Esophagus squamous epithelium (tissue), 5 donors: ENCODE results near the gene RAPGEF4. TPM values are rescaled to one million over a fixed set of nuclear protein-coding genes. Genes with fewer than 3 reads are reported as not detected.

Experiments used
- DNase-seq: peaks from one replicate; lab custom pipeline; 2025; lab: John Stamatoyannopoulos, UW
- H3K27ac ChIP-seq, 4 donors: fragments of 200-600 bp; sonication (generic); one replicate each; pipeline ENCODE4 v1.5.1; 2016 to 2019; ENCODE audit warnings: mild to moderate bottlenecking in 1 of 4
- H3K27me3 ChIP-seq, 4 donors: fragments of 200-600 bp; sonication (generic); 1 replicate in 3 of 4; 2 replicates in 1 of 4; pipeline versions ENCODE4 v1.5.1 to v1.6.0; 2017 to 2021; ENCODE audit warnings: antibody characterized with exemption in 1 of 4
- H3K36me3 ChIP-seq, 3 donors: fragments of 200-600 bp; sonication (generic); one replicate each; pipeline ENCODE4 v1.5.1; 2016 to 2019
- H3K4me1 ChIP-seq, 3 donors: fragments of 200-600 bp; sonication (generic); one replicate each; pipeline ENCODE4 v1.5.1; 2017 to 2019
- H3K4me3 ChIP-seq, 4 donors: fragments of 200-600 bp; sonication (generic); 1 replicate in 3 of 4; 2 replicates in 1 of 4; pipeline ENCODE4 v1.5.1; 2016 to 2019; ENCODE audit warnings: mild to moderate bottlenecking in 2 of 4, moderate library complexity in 1 of 4
- H3K9me3 ChIP-seq, 3 donors: fragments of 200-600 bp; sonication (generic); one replicate each; pipeline ENCODE4 v1.5.1; 2016 to 2019
- POLR2A ChIP-seq, 4 donors: fragments of 450-650 bp; IDR thresholded peaks; one replicate each; pipeline ENCODE4 v1.6.1; 2017; ENCODE audit warnings: antibody characterized with exemption in 4 of 4, mild to moderate bottlenecking in 4 of 4, moderate library complexity in 3 of 4
- WGBS, 2 donors: methylation state at CpG; one replicate each; pipeline ENCODE4 v1.1.5; 2018; 5-methylcytosine and 5-hydroxymethylcytosine counted together
- intact Hi-C: fragments of 100-400 bp; cut with DNase I; formaldehyde crosslinking; loops from one replicate; pipeline ENCODE4 v1.15.0; 2022
- total RNA-seq, 4 donors: library from RNA; depleted of rRNA; stranded (reverse); fragments of >200 nt; gene quantifications; one replicate each; pipeline ENCODE4 v1.1.0, GENCODE V29; 2016
- TF ChIP-seq, protein P1 (sequence below), 6 experiments: fragments of 450-650 bp in 4 of 6; fragments of 200-600 bp in 2 of 6; sonication (generic) in 2 of 6; IDR thresholded peaks; one replicate each; pipeline ENCODE4 v1.5.1; 2016 to 2019; ENCODE audit warnings: antibody characterized with exemption in 6 of 6, mild to moderate bottlenecking in 4 of 6, moderate library complexity in 4 of 6
- donor health status: DM: yes; HTN: yes; CAD: no.

RAPGEF4 gene
- total RNA-seq, 4 donors from 2014 or later, result 2.6 to 11.1 (median 2.9) TPM

DNA sequence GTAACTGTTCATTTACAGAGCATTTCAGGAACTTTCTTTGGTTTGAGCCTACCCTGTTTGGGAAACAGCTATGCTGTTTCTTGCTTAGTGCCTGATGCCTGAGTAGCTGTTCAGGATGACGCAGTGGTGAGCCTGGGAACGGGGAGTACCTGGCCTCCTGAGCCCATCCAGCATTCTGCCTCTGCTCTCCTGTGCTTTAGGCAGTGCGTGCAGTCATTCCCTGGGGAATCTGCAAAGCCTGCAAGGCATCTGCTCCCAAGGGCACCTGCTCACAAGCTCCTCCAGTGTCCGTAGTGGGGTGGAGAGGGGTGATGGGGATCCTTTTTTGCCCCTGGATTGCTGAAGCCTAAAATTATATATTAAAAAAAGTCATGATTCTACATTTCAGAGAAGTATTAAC, 68.8 kb downstream of the RAPGEF4 start:
- no peak for TF ChIP-seq POLR2A (IDR thresholded peaks at IDR 0.05)
- TF ChIP-seq, protein P1, sequence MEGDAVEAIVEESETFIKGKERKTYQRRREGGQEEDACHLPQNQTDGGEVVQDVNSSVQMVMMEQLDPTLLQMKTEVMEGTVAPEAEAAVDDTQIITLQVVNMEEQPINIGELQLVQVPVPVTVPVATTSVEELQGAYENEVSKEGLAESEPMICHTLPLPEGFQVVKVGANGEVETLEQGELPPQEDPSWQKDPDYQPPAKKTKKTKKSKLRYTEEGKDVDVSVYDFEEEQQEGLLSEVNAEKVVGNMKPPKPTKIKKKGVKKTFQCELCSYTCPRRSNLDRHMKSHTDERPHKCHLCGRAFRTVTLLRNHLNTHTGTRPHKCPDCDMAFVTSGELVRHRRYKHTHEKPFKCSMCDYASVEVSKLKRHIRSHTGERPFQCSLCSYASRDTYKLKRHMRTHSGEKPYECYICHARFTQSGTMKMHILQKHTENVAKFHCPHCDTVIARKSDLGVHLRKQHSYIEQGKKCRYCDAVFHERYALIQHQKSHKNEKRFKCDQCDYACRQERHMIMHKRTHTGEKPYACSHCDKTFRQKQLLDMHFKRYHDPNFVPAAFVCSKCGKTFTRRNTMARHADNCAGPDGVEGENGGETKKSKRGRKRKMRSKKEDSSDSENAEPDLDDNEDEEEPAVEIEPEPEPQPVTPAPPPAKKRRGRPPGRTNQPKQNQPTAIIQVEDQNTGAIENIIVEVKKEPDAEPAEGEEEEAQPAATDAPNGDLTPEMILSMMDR (IDR thresholded peaks at IDR 0.05), result no peak
- no peaks in the 10 kb centered on the region for H3K27me3 ChIP-seq
- H3K27ac ChIP-seq, result no peak overlapping the region
- no peaks in the 10 kb centered on the region for H3K36me3 ChIP-seq
- no peak for DNase-seq
- peaks cover 0 to 11% (median 5%) of the 10 kb centered on the region in 3 donors for H3K4me1 ChIP-seq
- 82 to 87% methylated on average over 3 of the region's 4 CpGs for WGBS, 2 donors
- H3K4me3 ChIP-seq, result no peak overlapping the region
- peaks cover 0 to 9% (median 8%) of the 10 kb centered on the region in 3 donors for H3K9me3 ChIP-seq
- intact Hi-C loops, result no loop called here

DNA sequence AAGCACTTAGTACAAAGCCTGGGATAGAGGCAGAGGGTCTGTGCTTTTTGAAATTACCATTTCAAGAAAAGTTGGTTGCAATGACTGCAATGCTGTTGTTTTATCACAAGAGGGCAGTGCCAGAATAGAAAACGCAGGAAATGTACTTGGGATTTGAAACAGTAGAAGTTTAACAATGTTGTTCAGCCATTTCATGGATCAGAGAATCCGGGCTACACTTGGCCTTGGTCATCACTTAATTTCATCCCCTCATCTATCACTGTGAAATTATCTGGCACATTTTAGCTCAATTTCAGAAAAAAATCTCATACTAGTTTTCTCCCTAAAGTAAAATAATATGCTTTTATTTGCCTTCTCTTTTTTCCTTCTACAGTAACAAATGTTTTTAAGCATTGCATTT, 70.8 kb downstream of the RAPGEF4 start:
- WGBS, 2 donors, result 0 to 2% methylated on average over 2 of the region's 2 CpGs

DNA sequence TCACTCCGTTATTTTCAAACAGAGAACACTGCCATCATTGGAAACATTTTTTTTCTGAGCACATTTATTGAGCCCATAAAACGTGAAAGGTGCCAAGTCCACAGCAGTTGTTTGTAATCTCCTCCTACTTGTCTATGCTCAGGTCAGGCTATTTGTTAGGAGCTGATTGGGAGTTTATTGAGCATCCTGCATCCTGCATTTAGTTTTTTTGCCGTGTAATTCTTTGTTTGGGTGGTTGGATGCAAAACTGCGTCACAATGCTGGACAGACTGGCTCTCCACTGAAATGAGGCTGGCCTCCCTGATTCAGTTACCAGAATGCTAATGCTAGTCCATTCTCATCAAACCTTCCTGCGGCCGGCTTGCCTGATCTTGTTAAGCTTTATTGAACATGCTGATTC, 71.4 kb downstream of the RAPGEF4 start:
- peaks cover 0 to 11% (median 5%) of the 10 kb centered on the region in 3 donors for H3K4me1 ChIP-seq
- H3K9me3 ChIP-seq, result peaks cover 0 to 9% (median 8%) of the 10 kb centered on the region in 3 donors
- no peaks in the 10 kb centered on the region for H3K27me3 ChIP-seq
- H3K36me3 ChIP-seq, result no peaks in the 10 kb centered on the region
- no peak overlapping the region for H3K4me3 ChIP-seq
- intact Hi-C loops, result loop anchor here (5.0 kb wide), 1 partner anchor 125 kb away; no protein-coding TSS in a partner anchor
- TF ChIP-seq POLR2A (IDR thresholded peaks at IDR 0.05), result no peak
- TF ChIP-seq, protein P1 (IDR thresholded peaks at IDR 0.05), result no peak
- no peak overlapping the region for H3K27ac ChIP-seq
- no peak for DNase-seq
- WGBS, 2 donors, result 30 to 46% methylated on average over 6 of the region's 6 CpGs

More for the DNA sequence above, 70.8 kb downstream of the RAPGEF4 start:
- no peaks in the 10 kb centered on the region for H3K27me3 ChIP-seq
- H3K9me3 ChIP-seq, result peaks cover 0 to 9% (median 8%) of the 10 kb centered on the region in 3 donors
- no peak overlapping the region for H3K27ac ChIP-seq
- H3K4me1 ChIP-seq, result peaks cover 0 to 11% (median 5%) of the 10 kb centered on the region in 3 donors
- intact Hi-C loops, result loop anchor here (5.0 kb wide), 1 partner anchor 126 kb away; no protein-coding TSS in a partner anchor
- H3K36me3 ChIP-seq, result no peaks in the 10 kb centered on the region
- TF ChIP-seq, protein P1 (IDR thresholded peaks at IDR 0.05), result peak; percentile 60 to 90 (median 80)
- TF ChIP-seq POLR2A (IDR thresholded peaks at IDR 0.05), result no peak
- no peak for DNase-seq
- no peak overlapping the region for H3K4me3 ChIP-seq

DNA sequence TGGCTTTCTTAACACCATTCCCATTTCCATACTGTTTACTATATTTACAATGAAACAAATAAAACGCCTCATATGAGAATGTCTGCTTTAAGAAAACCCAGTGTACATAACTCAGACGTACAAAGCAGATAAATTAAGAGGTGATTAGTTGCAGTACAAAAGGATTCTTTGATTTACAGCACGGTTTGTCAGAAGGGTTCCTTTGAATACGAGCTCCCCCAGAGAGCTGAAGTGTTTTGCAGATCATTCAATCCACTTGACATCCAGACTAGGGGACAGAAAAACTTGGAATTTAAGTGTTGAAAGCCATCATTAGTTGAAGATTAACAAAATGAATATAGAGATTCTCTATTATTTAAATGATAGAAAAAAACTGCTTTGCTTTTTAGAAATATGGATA, 72.5 kb downstream of the RAPGEF4 start:
- TF ChIP-seq POLR2A (IDR thresholded peaks at IDR 0.05), result no peak
- TF ChIP-seq, protein P1 (IDR thresholded peaks at IDR 0.05), result no peak
- Histone ChIP-seq H3K9me3 (peaks cover 0 to 6% (median 2%) of the 10 kb centered on the region in 3 donors), H3K27ac (no peak overlapping the region), H3K27me3 (no peaks in the 10 kb centered on the region), H3K4me3 (no peak overlapping the region), H3K4me1 (peaks cover 0 to 11% (median 5%) of the 10 kb centered on the region in 3 donors), H3K36me3 (no peaks in the 10 kb centered on the region)
- 71 to 72% methylated on average over 4 of the region's 4 CpGs for WGBS, 2 donors
- intact Hi-C loops, result loop anchor here (5.0 kb wide), 1 partner anchor 124 kb away; no protein-coding TSS in a partner anchor
- DNase-seq, result no peak

DNA sequence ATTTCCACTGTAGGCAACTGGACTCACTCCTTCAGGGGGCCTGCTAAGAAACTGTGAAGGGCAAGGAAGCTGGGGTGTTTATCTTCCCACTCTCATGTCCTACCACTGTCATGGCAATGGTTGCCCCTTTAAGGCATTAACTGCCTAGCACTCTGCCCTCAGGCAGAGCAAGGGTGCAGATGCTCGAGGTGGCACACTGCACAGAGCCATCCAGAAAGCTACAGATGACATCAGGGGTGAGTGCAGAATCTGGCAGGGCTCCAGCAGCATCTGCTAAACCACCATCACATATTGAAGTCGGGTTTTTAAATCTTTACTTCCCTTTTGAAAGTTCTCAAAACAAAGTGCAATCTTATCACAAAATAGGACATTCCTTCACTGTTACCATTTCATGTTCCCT, 75.4 kb downstream of the RAPGEF4 start:
- no peak for DNase-seq
- intact Hi-C loops, result no loop called here

More for the DNA sequence above, 75.4 kb downstream of the RAPGEF4 start:
- TF ChIP-seq, protein P1 (IDR thresholded peaks at IDR 0.05), result no peak
- no peak for TF ChIP-seq POLR2A (IDR thresholded peaks at IDR 0.05)
- H3K27me3 ChIP-seq, result no peaks in the 10 kb centered on the region
- 21 to 23% methylated on average over 2 of the region's 2 CpGs for WGBS, 2 donors
- no peaks in the 10 kb centered on the region for H3K36me3 ChIP-seq
- no peaks in the 10 kb centered on the region for H3K9me3 ChIP-seq
- H3K4me1 ChIP-seq, result peaks cover 0 to 11% (median 5%) of the 10 kb centered on the region in 3 donors
- no peak overlapping the region for H3K27ac ChIP-seq
- no peak overlapping the region for H3K4me3 ChIP-seq
